Peyer's patch (tissue), 4 donors: ENCODE measurements around the gene TBXT.

Experiments
- CTCF ChIP-seq, 6 experiments: fragments of 450-650 bp in 4 of 6; fragments of 200-600 bp in 2 of 6; sonication (generic) in 1 of 6; IDR thresholded peaks; one replicate each; pipeline ENCODE4 v1.5.1; 2017 to 2019; ENCODE audit warnings: antibody characterized with exemption in 6 of 6, mild to moderate bottlenecking in 3 of 6, moderate library complexity in 1 of 6
- POLR2A ChIP-seq, 2 donors: fragments of 450-650 bp; IDR thresholded peaks; one replicate each; pipeline ENCODE4 v1.5.1; 2017; ENCODE audit warnings: antibody characterized with exemption in 2 of 2, mild to moderate bottlenecking in 2 of 2, moderate library complexity in 2 of 2

DNA sequence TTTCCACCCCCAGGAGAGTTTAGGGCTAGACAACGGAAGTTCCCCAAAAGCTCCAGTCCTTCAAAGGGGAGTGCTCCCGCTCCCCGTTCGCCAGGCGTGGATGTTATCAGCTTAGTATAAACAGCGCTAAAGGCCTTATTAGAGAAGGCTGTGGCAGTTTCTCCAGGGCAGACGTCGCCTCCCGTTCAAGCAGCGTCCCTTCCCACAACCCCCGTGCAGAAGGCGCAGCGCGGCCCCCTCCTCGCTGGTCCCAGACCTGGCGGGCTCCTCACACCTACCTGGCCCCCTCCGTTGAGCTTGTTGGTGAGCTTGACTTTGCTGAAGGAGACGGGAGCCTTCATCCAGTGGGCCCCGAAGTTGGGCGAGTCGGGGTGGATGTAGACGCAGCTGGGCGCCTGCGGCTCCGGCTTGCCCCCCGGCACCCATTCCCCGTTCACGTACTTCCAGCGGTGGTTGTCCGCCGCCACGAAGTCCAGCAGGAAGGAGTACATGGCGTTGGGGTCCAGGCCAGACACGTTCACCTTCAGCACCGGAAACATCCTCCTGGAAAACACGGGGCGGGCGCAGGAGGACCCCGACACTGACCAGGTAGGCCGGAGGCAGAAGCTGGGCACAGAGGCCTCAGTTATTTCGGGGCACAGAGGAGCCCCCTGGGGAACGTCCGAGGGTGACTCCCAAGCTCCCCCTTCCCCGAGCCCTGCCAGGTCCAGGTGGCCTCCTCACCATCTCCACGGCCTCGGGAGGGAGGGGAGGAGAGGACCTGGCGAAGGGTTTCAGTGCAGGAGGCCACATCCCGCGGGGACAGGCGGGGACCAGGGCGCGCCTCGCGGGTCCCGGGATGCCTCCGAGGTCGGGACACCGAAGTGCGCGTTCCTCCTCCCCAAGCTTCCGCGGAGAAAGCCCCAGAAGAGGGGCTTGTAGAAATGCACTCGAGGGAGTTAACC is 1.1 kb downstream of the TBXT start:
- no peak for TF ChIP-seq CTCF (IDR thresholded peaks at IDR 0.05)
- no peak for TF ChIP-seq POLR2A (IDR thresholded peaks at IDR 0.05)
